Vagina (tissue), 2 donors: ENCODE measurements around the gene SMIM21.

Experiments used
- POLR2A ChIP-seq, 2 donors: fragments of 450-650 bp; IDR thresholded peaks; one replicate each; pipeline ENCODE4 v1.6.1; 2017; ENCODE audit warnings: antibody characterized with exemption in 2 of 2, mild to moderate bottlenecking in 2 of 2, moderate library complexity in 2 of 2
- POLR2AphosphoS5 ChIP-seq, 2 donors: sonication (generic); formaldehyde crosslinking; IDR thresholded peaks; one replicate each; pipeline ENCODE4 v1.9.0; 2017; ENCODE audit warnings: antibody characterized with exemption in 2 of 2, mild to moderate bottlenecking in 2 of 2, low read depth in 1 of 2; ENCODE audit not compliant: insufficient read depth in 1 of 2
- TF ChIP-seq, protein P1 (sequence below), 3 experiments: fragments of 450-650 bp in 2 of 3; fragments of 200-600 bp in 1 of 3; sonication (generic) in 1 of 3; IDR thresholded peaks; one replicate each; pipeline ENCODE4 v1.5.1; 2017 to 2019; ENCODE audit warnings: antibody characterized with exemption in 3 of 3, mild to moderate bottlenecking in 2 of 3, moderate library complexity in 2 of 3

- TF ChIP-seq, protein P1, sequence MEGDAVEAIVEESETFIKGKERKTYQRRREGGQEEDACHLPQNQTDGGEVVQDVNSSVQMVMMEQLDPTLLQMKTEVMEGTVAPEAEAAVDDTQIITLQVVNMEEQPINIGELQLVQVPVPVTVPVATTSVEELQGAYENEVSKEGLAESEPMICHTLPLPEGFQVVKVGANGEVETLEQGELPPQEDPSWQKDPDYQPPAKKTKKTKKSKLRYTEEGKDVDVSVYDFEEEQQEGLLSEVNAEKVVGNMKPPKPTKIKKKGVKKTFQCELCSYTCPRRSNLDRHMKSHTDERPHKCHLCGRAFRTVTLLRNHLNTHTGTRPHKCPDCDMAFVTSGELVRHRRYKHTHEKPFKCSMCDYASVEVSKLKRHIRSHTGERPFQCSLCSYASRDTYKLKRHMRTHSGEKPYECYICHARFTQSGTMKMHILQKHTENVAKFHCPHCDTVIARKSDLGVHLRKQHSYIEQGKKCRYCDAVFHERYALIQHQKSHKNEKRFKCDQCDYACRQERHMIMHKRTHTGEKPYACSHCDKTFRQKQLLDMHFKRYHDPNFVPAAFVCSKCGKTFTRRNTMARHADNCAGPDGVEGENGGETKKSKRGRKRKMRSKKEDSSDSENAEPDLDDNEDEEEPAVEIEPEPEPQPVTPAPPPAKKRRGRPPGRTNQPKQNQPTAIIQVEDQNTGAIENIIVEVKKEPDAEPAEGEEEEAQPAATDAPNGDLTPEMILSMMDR (IDR thresholded peaks at IDR 0.05) = no peak
- TF ChIP-seq POLR2A (IDR thresholded peaks at IDR 0.05) (no peak), POLR2AphosphoS5 (IDR thresholded peaks at IDR 0.05; ENCODE audit: insufficient read depth in 1 of 2, low read depth in 1 of 2) (no peak)
Observed at GRCh38 chr18:75392226-75392578, 35.3 kb downstream of the SMIM21 start.
